Placental pericyte (primary cell): ENCODE data around the gene PRAMEF4. TPM values are rescaled to one million over a fixed set of nuclear protein-coding genes. Genes with fewer than 3 reads are reported as not detected.

Experiments
- small RNA-seq: library from RNA; depleted of rRNA; stranded (forward); fragments of <200 nt; gene quantifications from one replicate; pipeline ENCODE3, GENCODE V24; 2012; ENCODE audit warnings: low replicate concordance
- total RNA-seq: library from RNA; depleted of rRNA; stranded (reverse); fragments of >200 nt; gene quantifications from 2 replicates; pipeline ENCODE4 v1.2.3, GENCODE V29; 2012

PRAMEF4 gene
- not detected in 2 replicates for total RNA-seq

GRCh38 chr1:12886101-12886500 is at the start of gene PRAMEF4:
TSS of gene PRAMEF4 (minus strand) at chr1:12886201. CDS start at chr1:12883394, 2,807 bp downstream.

GRCh38 chr1:12916310-12916709 is 30.3 kb upstream of the PRAMEF4 start, which contains the start of gene PRAMEF7:
TSS of gene PRAMEF7 (plus strand) at chr1:12916610. CDS start at chr1:12917693, 1,083 bp downstream.

GRCh38 chr1:12898170-12898569 is 12.2 kb upstream of the PRAMEF4 start, which contains the start of gene PRAMEF10:
TSS of gene PRAMEF10 (minus strand) at chr1:12898270. CDS start at chr1:12895847, 2,423 bp downstream.

GRCh38 chr1:12856786-12857185 is 29.2 kb downstream of the PRAMEF4 start, which contains the start of gene PRAMEF2:
TSS of gene PRAMEF2 (plus strand) at chr1:12857086. CDS start at chr1:12859010, 1,924 bp downstream.

GRCh38 chr1:12848620-12849019 is 37.4 kb downstream of the PRAMEF4 start, which contains the start of gene HNRNPCL1:
TSS of gene HNRNPCL1 (minus strand) at chr1:12848720. CDS start at chr1:12848289, 431 bp downstream.

GRCh38 chr1:12831310-12831709 is 54.7 kb downstream of the PRAMEF4 start, which contains the start of gene PRAMEF11:
TSS of gene PRAMEF11 (minus strand) at chr1:12831410. CDS start at chr1:12828789, 2,621 bp downstream.

Small RNA genes within 50 kb of the gene (small RNA-seq; reads per million reads assigned to genes)
- gene RNU6-1072P: not detected

Other genes with a start within 250 kb of the PRAMEF4 start
- gene AADACL4, start 242.1 kb downstream of the PRAMEF4 start, total RNA-seq: not detected in 2 replicates
- not detected in 2 replicates for gene AADACL3, start 170.1 kb downstream of the PRAMEF4 start, total RNA-seq
- gene CFAP107, start 140.0 kb downstream of the PRAMEF4 start, total RNA-seq: not detected in 2 replicates
- not detected in 2 replicates for gene PRAMEF12, start 112.5 kb downstream of the PRAMEF4 start, total RNA-seq
- gene PRAMEF1, start 94.8 kb downstream of the PRAMEF4 start, total RNA-seq: not detected in 2 replicates
- gene PRAMEF11, start 54.8 kb downstream of the PRAMEF4 start, total RNA-seq: not detected in 2 replicates
- not detected in 2 replicates for gene HNRNPCL1, start 37.5 kb downstream of the PRAMEF4 start, total RNA-seq
- not detected in 2 replicates for gene PRAMEF2, start 29.1 kb downstream of the PRAMEF4 start, total RNA-seq
- not detected in 2 replicates for gene PRAMEF10, start 12.1 kb upstream of the PRAMEF4 start, total RNA-seq
- not detected in 2 replicates for gene PRAMEF7, start 30.4 kb upstream of the PRAMEF4 start, total RNA-seq
- gene PRAMEF6, start 61.4 kb upstream of the PRAMEF4 start, total RNA-seq: not detected in 2 replicates
- gene PRAMEF27, start 170.4 kb upstream of the PRAMEF4 start, total RNA-seq: not detected in 2 replicates
- gene HNRNPCL3, start 174.6 kb upstream of the PRAMEF4 start, total RNA-seq: not detected in 2 replicates
- gene PRAMEF25, start 184.6 kb upstream of the PRAMEF4 start, total RNA-seq: not detected in 2 replicates
- not detected in 2 replicates for gene HNRNPCL2, start 230.7 kb upstream of the PRAMEF4 start, total RNA-seq